Fibroblast of skin of left quadriceps (primary cell): ENCODE measurements around the gene MAMSTR.

ENCODE experiments used
- DNase-seq, 2 experiments: peaks; one replicate each; pipeline ENCODE4 v3.0.0-alpha.2; 2013; ENCODE audit warnings: low read depth in 2 of 2

MAMSTR gene

DNA sequence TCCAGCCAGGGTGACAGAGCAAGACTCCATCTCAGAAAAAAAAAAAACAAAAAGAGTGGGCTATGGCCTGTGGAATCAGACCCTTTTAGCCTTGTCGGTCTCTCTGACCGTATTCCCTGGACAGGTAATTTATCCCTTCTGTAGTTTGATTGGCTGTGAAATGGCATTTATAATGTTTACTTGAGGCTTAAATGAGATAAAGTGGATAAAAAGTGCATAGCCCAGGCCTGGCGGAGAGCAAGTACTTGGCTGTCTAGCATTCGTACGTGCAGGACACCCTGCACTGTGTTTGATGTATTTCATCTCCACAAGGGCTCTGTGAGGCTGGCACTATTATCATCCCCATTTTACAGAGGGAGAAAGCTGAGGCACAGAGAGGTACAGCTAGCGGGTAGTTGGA lies 53.7 kb downstream of the MAMSTR start:
- no peak for DNase-seq

DNA sequence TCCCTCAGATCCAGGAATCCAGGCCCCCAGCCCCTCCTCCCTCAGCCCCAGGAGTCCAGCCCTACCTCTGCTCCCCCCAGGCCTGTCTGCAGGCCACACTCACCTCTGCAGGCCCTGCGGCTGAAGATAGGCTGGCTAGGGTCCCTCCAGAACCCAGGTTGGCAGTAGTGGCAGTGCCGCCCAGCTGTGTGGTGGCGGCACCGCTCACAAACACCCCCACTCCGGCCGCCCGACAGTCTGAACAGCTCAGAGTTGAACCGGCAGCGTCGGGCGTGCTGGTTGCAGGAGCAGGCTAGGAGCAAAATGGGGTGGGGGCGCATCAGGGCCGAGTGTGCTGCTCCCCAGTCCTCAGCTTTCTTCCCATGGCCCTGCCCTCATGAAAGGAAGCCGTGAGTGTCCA lies 55.0 kb downstream of the MAMSTR start:
- no peak for DNase-seq

DNA sequence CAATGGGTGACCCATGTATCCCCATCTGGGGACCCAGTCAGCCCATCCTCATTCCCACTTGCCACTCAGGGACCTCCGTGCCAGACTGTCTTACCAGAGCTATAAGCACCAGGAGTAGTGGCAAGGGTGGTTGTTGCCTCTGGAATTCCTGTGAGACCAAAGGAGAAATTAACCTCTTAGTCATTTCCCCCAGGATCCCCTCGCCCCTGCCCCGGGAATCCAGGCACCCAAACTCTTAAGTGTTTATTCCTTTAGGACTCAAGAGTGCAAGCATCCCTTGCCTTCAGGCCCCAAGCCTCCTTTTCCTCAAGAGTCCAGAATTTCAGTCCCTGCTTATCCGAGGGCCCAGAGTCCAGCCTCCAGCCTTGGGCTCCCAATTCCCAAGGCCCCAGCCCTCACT lies 55.9 kb downstream of the MAMSTR start:
- no peak for DNase-seq
